HG02852 (cell line): ENCODE results near the gene NUFIP2.
"Not testable (repeated sequence)": the region's sequence is repeated elsewhere in the genome, so short reads cannot be mapped to it uniquely, and the experiment has no call there.

Experiments
- ATAC-seq: cut with Tn5 transposase; IDR thresholded peaks from one replicate; pipeline ENCODE4 v1.9.1; 2021; ENCODE audit warnings: mild to moderate bottlenecking, moderate library complexity; ENCODE audit not compliant: unreplicated experiment

The NUFIP2 gene

DNA sequence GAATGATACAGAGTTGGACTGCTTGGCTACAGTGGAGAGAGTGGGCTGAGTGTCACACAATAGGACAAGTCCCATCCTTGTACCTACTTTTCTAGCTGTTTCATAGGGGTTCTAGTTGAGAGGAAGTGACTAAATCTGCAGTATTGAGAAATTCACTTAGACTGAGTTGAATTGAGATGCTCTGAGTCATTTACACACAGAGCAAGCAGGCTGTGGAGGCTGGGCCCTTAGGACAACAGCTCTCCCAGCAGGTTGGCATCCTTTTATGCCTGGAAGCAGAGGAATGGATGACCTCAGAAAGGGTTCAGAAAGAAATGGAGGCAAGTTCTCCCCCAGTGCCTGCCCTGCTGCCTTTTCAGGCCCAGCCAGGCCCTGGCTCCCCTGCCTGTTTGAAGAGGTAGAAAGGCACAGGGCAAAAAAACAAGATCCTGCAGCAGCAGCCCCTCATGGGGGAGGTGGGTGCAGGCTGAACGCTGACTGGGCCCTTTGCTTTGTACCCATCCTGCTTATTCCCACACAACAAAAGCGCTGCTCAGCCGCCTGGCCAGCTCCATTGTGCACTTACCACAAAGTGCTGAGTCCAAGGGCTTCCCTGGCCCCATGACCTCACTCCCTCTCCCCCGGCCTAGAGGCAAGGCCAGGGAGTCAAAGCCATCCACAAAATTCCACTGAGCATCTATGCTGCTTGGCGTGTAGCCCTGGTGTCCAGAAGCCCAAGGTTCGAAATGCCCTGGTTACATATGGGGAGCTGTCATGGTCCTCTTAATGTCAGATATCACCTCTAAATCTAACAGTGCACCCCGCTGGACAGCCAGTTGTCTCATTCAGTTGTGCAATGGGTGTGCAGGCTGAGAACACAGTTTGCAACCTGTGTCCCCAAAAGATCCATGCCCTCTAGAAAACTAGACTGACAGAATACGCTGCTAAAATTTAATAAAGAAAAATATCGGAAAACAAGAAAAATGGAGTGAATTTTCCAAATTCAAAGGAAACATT, 52.7 kb downstream of the NUFIP2 start:
- ATAC-seq: no peak

DNA sequence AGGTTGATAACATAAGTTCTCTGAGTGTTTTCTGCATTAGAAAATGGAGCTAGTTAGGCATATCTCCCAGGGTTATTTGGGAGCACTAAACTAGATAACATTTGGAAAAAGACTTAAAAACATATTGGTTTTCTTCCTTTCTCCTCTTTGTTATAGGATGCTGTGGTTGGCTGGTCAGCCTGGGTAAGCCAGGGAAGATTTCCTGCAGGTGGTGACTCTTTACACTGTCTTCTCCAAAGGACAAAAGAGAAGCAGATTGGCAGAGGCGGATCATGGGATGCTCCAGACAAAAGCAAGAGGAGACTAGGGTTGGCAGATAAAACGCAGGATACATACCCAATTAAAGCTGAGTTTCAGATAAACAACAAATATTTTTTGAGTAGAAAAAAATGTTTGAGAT, 53.5 kb downstream of the NUFIP2 start:
- ATAC-seq: no peak

DNA sequence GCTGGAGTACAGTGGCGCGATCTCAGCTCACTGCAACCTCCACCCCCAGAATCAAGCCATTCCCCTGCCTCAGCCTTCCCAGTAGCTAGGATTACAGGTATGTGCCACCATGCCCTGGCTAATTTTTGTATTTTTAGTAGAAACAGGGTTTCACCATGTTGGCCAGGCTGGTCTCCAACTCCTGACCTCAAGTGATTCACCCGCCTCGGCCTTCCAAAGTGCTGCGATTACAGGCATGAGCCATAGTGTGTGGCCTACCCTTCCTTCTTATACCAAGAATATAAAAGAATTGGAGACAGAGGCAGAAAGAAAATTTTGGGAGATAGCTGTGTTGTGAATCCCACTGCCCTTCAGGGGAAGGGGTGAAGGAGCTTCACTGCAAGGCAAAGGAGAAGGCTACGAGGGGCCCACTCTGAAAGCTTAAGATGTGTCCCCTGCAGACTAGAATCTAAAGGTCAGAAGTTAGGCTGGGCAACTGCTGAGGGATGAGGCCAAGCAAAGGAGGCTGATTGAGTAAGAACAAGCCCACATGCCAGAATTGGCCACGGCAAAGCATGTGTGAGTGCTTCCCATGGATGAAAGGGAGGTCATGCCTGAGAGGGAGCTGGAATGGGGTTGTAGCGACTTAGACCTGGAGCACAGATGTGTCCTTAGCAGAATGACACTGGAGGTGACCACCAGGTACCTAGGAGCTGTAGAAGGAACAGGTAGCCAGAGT, 55.7 kb downstream of the NUFIP2 start:
- ATAC-seq: no peak

DNA sequence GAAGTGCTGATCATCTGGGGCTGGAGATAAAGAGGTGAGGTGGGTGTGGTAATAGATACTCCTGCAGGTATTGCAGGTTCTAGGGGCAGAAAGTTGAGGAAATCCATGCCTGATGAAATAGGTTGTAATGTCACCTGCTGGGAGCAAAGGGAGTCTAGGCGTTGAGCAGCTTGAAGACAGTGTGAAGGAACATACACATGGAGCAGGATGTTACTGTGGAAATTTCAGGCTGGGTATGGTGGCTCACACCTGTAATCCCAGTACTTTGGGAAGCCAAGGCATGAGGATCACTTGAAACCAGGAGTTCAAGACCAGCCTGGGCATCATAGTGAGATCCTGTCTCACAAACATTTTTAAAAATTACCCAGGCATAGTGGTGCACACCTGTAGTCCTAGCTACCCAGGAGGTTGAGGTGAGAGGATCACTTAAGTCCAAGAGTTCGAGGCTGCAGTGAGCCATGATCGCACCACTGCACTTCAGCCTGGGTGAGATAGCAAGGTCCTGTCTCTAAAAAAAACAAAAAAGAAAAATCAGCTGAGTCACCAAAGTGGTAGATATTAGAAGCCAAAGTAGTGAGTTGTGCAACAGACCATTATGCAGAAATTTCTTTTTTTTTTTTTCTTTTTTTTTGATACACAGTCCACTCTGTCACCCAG, 56.3 kb downstream of the NUFIP2 start:
- no peak for ATAC-seq

DNA sequence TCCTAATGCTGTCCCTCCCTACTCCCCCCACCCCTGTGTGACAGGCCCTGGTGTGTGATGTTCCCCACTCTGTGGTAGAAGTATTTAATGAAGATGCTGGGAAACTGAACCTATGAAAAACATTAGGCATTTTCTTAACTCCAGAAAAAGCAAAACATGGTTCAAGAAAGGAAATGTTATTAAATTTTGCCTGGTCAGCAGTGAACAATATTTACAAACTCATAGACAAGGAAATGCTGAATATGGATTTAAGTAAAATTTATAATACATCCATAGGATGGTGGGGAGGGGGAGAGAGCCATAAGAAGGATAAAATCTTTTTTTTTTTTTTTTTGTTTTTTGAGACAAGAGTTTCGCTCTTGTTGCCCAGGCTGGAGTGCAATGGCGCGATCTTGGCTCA, 58.0 kb downstream of the NUFIP2 start:
- ATAC-seq: no peak

DNA sequence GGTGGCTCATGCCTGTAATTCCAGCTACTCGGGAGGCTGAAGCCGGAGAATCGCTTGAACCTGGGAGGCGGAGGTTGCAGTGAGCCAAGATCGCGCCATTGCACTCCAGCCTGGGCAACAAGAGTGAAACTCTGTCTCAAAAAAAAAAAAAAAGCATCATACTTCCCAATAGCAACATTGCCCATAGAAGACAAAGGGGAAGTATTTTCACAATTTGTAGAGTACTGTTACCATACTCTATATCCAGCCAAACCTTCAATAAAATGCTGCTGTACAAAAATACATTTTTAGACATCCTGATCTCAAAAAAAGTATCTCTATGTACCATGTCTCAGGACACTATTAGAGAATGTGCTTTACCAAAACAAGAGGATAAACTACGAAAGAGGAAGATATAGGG, 59.0 kb downstream of the NUFIP2 start:
- not testable (repeated sequence) for ATAC-seq

DNA sequence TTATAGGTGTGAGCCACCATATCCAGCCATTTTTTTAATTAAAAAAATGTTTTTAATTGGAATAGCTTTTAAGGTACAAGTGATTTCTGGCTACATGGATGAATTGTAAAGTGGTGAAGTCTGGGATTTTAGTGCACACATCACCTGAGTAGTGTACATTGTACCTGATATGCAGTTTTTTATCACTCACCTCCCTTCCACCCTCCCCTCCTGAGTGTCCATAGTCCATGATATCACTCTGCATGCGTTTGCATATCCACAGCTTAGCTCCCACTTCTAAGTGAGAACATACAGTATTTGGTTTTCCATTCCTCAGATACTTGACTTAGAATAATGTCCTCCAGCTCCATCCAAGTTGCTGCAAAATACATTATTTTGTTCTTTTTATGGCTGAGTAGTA, 60.6 kb downstream of the NUFIP2 start:
- ATAC-seq: no peak

DNA sequence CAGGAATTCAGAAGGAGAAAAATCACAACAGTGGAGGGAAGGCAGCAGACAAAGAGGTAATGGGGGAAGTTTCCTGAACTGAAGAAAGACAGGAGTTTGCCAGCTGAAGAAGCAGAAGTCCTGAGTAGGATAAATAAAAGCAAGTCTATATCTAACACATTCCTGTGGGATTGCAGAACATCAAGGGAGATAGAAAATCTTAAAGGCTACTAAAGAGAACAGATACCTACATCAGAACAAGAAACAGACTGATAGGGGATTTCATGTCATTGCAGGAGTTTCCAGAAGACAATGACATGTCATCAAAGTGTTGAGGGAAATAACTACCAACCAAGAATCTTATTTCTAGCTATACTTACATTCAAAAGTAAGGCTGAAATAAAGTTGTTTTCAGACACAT, 68.6 kb downstream of the NUFIP2 start:
- no peak for ATAC-seq

DNA sequence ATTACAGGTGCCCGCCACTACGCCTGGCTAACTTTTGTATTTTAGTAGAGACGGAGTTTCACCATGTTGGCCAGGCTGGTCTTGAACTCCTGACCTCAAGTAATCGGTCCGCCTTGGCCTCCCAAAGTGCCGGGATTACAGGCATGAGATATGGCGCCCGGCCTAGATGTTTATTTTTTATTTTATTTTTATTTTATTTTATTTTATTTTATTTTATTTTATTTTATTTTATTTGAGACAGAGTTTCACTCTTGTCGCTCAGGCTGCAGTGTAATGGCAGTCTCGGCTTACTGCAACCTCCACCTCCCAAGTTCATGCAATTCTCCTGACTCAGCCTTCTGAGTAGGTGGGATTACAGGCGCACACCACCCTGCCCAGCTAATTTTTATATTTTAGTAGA, 72.6 kb downstream of the NUFIP2 start:
- ATAC-seq: not testable (repeated sequence)

DNA sequence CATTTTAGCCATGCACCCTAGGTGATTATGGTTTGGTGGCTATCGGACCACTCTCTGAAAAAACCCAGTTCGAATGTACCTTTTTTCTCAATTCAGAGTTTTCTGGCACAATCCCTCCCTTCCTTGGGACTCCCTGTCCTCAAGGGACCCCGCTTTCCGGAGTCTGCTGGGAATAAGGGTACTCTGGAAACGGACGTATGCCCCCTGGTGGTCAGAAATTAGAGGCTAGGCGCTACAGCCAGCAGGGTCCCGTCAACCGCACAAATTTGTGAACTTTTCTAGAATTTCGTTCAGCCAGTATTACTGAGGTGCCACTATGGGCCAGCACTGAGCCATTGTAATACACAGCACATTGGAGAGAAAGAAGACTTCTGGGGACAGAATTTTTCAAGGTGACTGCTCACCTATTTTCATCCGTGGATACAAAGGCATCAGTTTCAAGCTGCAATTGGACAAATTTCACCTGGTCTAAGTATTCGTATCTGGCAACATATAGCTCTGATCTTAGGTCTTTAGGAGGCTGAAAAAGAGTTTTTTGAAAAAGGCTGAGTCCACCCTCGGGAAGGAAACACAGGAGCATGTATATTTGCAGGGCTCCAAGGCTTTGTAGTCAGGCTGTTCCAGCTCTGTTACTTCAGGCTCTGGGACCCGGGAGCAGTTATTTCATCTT, 74.4 kb downstream of the NUFIP2 start:
- ATAC-seq: no peak

DNA sequence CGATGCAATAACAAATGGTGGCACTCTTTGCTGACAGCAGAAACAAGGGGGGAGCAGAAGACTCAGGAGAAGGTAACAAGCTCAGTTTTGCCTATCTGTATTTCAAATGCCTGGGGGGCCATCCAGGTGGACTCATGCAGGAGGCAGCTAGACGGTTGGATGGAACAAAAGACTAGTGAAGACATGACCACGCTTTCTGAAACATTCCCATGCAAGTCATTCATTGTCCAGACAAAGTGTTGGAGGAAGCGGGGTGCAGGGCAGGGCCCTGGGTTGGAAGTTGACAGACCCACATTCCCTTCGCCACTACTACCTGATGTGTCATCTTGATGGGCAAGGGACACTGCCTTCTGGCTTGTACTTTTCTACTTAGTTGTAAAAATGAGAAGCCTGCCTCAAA, 77.1 kb downstream of the NUFIP2 start:
- ATAC-seq: no peak

DNA sequence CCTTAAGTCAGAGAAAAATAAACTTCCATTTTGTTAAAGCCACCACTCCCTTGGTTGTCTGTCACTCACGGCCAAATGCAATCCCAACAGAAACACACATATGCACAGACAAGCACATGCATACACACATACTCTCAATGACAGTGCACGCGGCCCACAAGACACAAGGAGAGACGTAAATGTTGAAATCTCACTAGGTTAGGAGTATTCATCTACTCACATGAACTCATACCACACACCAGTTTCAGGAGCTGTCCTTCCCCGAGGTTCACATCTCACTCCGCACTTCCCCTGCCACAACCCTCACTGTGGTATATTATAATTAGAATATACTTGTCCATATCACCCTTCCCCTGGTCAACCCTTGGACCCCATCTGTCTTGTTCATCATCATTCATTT, 77.8 kb downstream of the NUFIP2 start:
- ATAC-seq: no peak

DNA sequence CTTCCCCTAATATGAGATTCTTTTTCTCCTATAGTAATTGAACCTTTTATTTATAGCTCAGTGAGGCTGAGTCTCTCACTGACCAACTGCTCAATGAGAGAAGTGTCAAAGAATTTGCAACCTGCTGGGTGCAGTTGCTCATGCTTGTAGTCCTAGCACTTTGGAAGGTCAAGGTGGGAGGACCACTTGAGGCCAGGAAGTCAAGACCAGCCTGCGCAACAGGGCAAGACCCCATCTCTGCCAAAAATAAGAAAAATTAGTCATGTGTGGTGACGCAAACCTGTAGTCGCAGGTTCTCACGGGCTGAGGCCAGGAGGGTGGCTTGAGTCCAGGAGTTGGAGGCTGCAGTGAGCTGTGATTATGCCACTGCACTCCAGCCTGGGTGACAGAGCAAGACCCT, 78.2 kb downstream of the NUFIP2 start:
- no peak for ATAC-seq

DNA sequence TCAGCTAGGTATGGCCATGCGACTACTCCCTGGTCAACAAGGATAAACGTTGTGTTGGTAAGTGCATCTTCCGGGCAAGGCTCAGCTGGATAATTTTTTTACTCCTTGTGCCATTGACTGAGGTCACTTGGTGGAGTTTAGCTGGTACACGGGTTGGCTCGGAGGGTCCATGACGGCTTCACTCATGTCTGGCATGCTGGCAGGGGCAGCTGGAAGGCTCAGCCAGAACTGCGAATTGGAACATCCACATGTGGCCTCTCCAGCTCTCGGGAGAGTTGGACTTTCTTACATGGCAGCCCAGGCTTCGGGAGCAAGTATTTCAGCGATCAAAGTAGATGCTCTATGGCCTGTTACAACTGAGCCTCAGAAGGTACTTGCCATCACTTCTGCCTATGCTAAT, 78.8 kb downstream of the NUFIP2 start:
- ATAC-seq: no peak

DNA sequence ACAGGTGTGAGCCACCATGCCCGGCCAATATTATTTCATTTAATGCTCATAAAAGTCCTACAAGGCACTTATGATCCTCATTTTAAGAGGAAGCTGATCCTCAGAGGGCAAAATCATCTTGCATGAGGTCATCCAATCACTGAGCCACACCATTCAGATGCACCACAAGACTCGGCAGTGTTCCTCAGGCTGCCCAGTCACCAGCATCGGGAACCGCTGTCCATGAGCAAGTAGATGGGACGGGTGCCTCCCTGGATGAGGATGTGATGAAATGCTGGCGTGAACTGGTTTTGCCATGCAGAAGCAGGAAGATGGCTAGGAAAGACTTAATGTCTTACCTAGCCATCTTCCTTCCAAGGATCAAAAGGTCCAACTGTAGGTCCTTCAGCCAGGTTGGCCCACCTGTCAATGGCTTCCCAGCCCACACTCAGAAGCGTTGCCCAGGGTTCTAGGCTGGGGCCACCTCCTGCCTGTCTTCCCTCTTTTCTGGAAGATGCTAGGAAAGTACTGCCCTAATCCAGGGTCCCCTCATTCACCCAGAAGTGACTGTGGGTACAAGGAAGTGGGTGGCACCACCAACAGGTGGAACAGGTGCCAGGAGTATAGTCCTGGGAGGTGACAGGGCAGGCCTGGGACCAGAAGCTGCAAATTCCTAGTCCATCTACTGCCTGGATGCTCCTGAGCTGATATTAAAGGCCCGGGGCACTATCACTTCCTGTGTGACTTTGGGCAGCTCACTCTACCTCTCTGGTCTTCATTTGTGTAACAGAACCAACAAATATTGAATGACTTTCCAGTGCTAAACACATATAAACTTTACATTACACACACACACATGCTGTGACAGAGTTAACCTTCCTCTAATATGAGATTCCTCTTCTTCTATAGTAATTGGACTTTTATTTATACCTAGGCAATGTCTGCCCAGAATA, 79.5 kb downstream of the NUFIP2 start:
- no peak for ATAC-seq

DNA sequence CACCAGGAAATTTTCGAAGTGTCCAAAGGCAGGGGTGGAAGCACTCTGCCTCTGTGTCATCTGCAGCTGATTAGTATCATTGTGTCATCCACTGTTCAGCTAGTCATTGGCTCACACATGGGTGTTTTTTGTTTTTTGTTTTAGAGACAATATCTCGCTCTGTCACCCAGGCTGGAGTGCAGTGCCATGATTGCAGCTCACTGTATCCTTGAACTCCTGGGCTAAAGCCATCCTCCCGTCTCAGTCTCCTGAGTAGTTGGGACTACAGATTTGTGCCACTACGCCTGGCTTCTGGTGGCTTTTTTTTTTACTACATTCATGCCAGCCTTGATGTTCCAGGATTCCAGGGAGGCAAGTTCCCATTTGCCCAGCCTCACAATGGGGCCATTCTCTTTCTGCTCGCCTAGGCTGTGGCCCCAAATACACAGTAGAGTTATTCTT, 81.2 kb downstream of the NUFIP2 start:
- ATAC-seq: no peak

DNA sequence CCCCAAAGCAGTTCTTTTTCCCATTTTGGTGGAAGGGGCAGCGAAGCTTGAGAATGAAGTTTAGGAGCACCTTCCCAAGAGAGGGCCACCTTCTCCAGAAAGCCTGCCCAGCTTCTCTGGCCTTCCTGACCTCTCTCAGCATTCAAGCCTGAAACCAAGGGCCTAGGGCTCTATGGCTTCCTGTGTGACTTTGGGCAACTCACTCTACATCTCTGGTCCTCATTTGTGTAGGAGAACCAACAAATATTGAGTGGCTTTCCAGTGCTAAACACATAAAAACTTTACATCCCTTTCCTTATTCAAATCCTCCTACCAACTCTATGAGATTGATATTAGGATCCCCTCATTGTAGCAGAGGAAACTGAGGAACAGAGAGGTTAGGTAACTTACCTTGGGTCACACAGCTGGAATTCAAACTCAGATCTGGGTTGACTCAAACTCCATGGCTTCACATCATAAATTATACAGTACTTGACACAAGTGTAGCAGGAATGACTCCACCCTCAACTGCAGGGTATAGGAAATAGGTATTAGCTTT, 81.8 kb downstream of the NUFIP2 start:
- ATAC-seq: no peak

DNA sequence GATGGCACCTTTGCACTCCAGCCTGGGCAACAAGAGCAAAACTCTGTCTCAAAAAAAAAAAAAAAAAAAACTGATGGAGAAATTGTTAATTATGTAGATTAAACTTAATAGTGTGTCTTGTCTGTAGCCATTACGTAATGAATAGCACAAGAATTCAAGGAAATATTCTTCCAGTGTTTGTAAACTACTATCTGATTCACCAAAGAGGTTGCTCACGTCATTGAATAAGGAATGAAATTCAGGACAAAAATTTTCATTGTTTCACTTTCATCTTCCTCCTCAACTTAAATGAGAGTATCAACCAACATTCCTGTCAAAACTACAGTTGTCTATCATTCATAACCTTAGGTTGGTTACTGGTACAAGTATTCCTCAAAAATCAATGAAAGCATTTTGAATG, 83.1 kb downstream of the NUFIP2 start:
- no peak for ATAC-seq

DNA sequence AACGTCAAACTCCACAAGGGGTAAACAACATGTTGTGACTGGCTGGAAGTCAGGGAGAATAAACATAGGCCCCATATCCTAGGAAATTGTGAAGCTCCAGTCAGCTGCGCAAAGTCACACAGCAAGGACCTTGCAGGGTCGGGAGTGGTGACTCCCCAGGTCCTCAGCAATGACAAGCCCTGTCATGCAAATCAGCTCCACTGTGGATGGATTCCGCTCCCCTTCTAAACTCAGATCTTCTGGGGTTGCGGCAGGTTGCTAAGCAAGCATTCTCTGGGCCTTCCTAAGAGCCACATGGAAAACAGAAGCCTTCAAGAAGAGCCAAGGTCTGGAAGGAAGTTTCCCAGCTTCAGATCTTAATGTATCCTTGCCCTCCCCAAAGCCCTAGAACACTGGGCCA, 84.9 kb downstream of the NUFIP2 start:
- ATAC-seq: no peak

DNA sequence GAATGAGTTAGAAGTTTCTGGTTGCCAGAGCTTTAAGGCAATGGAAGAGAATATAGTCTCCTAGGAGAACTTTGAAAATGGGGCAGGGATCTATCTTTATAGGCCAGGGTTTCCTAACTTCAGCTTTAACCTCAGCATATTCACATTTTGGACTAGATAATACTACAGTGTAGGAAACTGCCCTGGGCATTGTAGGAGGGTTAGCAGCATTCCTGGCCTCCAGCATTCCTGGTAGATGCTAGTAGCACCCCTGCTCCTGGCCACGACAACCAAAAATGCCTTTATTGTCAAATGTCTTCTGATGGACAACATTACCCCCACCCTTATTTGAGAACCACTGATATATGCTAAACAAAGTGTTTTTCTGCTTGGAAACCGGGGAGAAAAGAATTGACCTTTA, 86.0 kb downstream of the NUFIP2 start:
- ATAC-seq: no peak
